Measurements from ENCODE around the gene LRMDA.

The LRMDA gene

DNA sequence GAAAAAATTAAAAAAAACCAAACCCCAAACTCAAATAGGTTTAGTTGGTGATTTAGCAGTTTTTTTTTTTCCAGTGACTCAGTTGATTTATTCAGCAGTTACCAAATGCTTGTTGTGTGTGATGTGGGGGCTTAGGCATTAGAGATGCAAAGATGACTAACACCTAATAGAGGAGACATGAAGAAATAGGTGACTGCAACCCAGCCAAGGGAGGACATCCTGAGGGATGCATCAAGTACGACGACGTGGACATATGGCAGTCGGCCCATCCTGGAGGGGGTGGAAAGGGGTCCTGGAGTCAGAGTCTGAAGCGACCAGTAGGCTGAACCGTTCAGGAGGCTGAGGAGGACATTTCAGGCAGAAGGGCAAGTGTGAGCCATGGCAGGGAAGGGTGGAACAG is 35.5 kb downstream of the LRMDA start:
- peaks cover 7% of the 10 kb centered on the region; the same call in 1 of the 2 replicates for H3K27me3 ChIP-seq (ENCODE audit: control insufficient read depth, insufficient read depth, low read length)
- peaks cover 15% of the 10 kb centered on the region for H3K4me1 ChIP-seq (ENCODE audit: control insufficient read depth, insufficient read depth, low read length)
- no peak overlapping the region for H3K27ac ChIP-seq (ENCODE audit: low read depth, low read length)
- no peak overlapping the region for H3K4me3 ChIP-seq (ENCODE audit: low read depth, low read length)
- no peaks in the 10 kb centered on the region for H3K36me3 ChIP-seq (ENCODE audit: control insufficient read depth, insufficient read depth, low read length)
- no peaks in the 10 kb centered on the region for H3K9me3 ChIP-seq (ENCODE audit: control insufficient read depth, insufficient read depth, low read depth, low read length)
- H3K9ac ChIP-seq (ENCODE audit: low read length): no peak overlapping the region

DNA sequence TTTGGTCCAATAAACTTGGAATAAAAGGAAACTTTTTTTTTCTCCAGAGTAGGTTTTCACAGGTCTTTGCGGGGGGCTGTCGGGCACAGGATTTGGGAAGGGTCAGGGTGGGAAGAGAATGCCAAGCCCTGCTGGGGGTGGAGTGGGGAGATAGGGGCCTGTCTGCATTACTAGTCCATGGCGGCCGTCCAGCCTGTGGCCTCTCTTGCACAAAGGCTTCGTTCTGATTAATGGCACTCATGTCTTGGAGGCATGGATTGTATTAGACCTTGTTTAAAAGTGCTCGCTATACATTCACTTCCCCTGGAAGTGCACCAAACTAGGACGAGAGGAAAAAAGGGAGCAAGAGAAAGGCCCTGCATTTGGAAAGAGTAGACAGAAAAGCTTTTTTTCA is 37.2 kb downstream of the LRMDA start:
- Histone ChIP-seq H3K27ac (ENCODE audit: low read depth, low read length) (no peak overlapping the region), H3K4me3 (ENCODE audit: low read depth, low read length) (no peak overlapping the region), H3K9me3 (ENCODE audit: control insufficient read depth, insufficient read depth, low read depth, low read length) (no peaks in the 10 kb centered on the region), H3K27me3 (ENCODE audit: control insufficient read depth, insufficient read depth, low read length) (peaks cover 16% of the 10 kb centered on the region), H3K4me1 (ENCODE audit: control insufficient read depth, insufficient read depth, low read length) (peaks cover 7% of the 10 kb centered on the region; the same call in 1 of the 2 replicates), H3K9ac (ENCODE audit: low read length) (no peak overlapping the region), H3K36me3 (ENCODE audit: control insufficient read depth, insufficient read depth, low read length) (no peaks in the 10 kb centered on the region)

DNA sequence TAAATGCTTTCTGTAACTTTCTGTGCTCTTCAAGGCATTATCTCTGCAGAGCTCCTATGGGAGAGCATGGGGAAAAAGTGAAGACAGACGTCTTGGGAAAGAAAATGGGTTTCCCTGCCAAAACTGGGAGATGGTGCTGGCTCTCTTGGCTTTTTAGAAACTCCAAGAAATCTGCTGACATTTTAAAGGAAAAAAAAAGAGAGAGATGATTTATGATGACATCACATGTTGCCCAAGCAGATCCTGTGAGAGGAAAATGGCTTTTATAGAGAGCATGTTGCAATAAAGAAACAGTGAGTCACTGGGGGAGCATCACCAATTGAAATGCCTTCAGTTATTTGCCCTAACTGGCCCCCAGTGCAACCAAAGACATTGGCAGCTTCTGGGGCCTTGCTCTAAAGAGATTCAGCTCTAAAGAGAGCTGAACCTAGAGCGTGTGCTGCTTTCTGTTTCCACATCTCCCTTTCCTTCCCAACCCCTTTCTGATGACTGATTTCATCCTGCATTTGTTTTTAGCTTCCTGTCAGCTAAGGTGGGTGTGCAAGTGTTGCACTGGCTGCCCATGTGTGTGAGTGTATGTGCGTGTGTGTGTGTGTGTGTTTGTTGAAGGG is 37.7 kb downstream of the LRMDA start:
- Histone ChIP-seq H3K4me3 (ENCODE audit: low read depth, low read length) (no peak overlapping the region), H3K36me3 (ENCODE audit: control insufficient read depth, insufficient read depth, low read length) (no peaks in the 10 kb centered on the region), H3K27me3 (ENCODE audit: control insufficient read depth, insufficient read depth, low read length) (peaks cover 19% of the 10 kb centered on the region), H3K27ac (ENCODE audit: low read depth, low read length) (no peak overlapping the region), H3K9me3 (ENCODE audit: control insufficient read depth, insufficient read depth, low read depth, low read length) (peaks cover 4% of the 10 kb centered on the region), H3K4me1 (ENCODE audit: control insufficient read depth, insufficient read depth, low read length) (peaks cover 7% of the 10 kb centered on the region; the same call in 1 of the 2 replicates), H3K9ac (ENCODE audit: low read length) (no peak overlapping the region)

DNA sequence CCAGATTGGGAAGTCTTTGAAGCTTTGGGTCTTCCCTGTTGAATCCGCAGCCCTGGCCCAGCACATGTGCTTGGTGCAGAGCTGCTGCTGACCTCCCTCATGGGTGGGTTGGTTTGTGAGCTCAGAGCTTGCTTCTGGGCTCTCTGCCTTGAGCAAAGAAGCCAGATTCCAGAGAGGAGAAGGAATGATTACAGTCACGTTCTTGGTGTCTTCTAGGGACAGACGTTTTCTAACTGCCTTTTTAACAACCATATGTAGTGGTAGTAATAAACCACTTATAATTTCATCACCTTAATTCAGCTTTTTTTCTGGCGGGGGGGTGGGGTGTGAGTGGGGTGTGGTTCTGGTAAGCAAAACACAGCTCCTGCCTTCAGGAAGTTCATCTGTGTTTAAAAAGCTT is 39.5 kb downstream of the LRMDA start:
- peaks cover 11% of the 10 kb centered on the region for H3K4me1 ChIP-seq (ENCODE audit: control insufficient read depth, insufficient read depth, low read length)
- no peak overlapping the region for H3K4me3 ChIP-seq (ENCODE audit: low read depth, low read length)
- H3K36me3 ChIP-seq (ENCODE audit: control insufficient read depth, insufficient read depth, low read length): no peaks in the 10 kb centered on the region
- H3K9me3 ChIP-seq (ENCODE audit: control insufficient read depth, insufficient read depth, low read depth, low read length): peaks cover 7% of the 10 kb centered on the region
- peaks cover 27% of the 10 kb centered on the region for H3K27me3 ChIP-seq (ENCODE audit: control insufficient read depth, insufficient read depth, low read length)
- H3K9ac ChIP-seq (ENCODE audit: low read length): no peak overlapping the region
- H3K27ac ChIP-seq (ENCODE audit: low read depth, low read length): no peak overlapping the region

- no peak overlapping the region for H3K4me3 ChIP-seq (ENCODE audit: low read depth, low read length)
- no peaks in the 10 kb centered on the region for H3K36me3 ChIP-seq (ENCODE audit: control insufficient read depth, insufficient read depth, low read length)
- peaks cover 7% of the 10 kb centered on the region for H3K9me3 ChIP-seq (ENCODE audit: control insufficient read depth, insufficient read depth, low read depth, low read length)
- H3K27ac ChIP-seq (ENCODE audit: low read depth, low read length): no peak overlapping the region
- peaks cover 18% of the 10 kb centered on the region for H3K4me1 ChIP-seq (ENCODE audit: control insufficient read depth, insufficient read depth, low read length)
- H3K27me3 ChIP-seq (ENCODE audit: control insufficient read depth, insufficient read depth, low read length): peaks cover 32% of the 10 kb centered on the region
- H3K9ac ChIP-seq (ENCODE audit: low read length): no peak overlapping the region
Observed at GRCh38 chr10:75472685-75473084, 41.3 kb downstream of the LRMDA start.

DNA sequence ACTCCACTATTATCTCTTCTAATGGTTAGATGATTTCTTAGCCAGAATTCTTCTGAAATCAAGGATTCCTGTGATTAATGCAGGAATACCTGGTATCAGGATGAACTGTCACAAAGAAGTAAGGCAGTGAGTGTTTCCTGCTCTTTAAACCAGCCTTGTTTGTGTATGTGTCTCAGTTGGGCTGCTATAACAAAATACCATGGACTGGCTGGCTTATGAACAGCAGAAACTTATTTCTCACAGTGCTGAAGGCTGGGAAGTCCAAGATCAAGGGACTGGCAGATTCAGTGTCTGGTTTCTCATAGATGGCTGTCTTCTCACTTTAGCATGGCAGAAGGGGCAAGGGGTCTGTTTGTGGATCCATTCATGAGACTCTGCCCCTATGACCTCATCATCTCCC is 42.7 kb downstream of the LRMDA start:
- H3K27ac ChIP-seq (ENCODE audit: low read depth, low read length): no peak overlapping the region
- H3K27me3 ChIP-seq (ENCODE audit: control insufficient read depth, insufficient read depth, low read length): peaks cover 32% of the 10 kb centered on the region
- peaks cover 7% of the 10 kb centered on the region for H3K9me3 ChIP-seq (ENCODE audit: control insufficient read depth, insufficient read depth, low read depth, low read length)
- H3K4me1 ChIP-seq (ENCODE audit: control insufficient read depth, insufficient read depth, low read length): peaks cover 18% of the 10 kb centered on the region
- no peak overlapping the region for H3K4me3 ChIP-seq (ENCODE audit: low read depth, low read length)
- no peaks in the 10 kb centered on the region for H3K36me3 ChIP-seq (ENCODE audit: control insufficient read depth, insufficient read depth, low read length)
- no peak overlapping the region for H3K9ac ChIP-seq (ENCODE audit: low read length)

DNA sequence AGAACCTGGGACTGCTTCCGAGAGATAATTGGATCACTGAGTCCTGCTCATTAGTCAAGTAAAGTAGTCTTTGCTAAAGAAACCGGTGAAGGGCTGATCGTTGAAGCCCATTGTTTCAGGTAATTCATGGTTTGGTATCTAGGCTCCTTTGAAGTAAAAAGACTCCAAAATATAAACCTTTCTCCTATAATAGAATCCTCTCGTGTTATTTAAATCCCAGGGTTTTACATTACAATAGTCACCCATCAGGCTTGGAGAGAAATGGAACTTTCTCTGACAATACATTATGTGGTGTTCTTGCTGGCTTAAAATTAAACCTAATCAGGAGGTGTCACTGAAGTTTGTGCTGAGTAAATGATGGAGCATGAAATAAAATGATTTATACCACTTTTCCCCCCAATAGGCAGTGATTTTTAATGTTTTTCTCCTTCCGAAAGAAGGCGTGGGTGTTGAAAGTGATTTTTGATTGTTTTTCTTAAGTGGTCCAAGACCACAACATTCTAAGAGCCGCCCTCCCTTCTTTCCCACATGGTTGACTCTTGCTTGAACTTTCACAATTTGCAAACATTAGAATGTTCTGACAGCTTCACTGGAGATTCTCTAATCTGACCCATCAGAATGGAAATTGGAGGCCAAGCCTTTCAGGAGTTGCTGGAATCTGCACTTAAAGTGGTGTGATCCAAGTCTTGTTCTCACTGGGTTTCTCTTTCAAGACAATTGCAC is 44.2 kb downstream of the LRMDA start:
- Histone ChIP-seq H3K27me3 (ENCODE audit: control insufficient read depth, insufficient read depth, low read length) (peaks cover 28% of the 10 kb centered on the region), H3K4me1 (ENCODE audit: control insufficient read depth, insufficient read depth, low read length) (peaks cover 18% of the 10 kb centered on the region), H3K4me3 (ENCODE audit: low read depth, low read length) (no peak overlapping the region), H3K9ac (ENCODE audit: low read length) (no peak overlapping the region), H3K9me3 (ENCODE audit: control insufficient read depth, insufficient read depth, low read depth, low read length) (peaks cover 7% of the 10 kb centered on the region), H3K27ac (ENCODE audit: low read depth, low read length) (no peak overlapping the region), H3K36me3 (ENCODE audit: control insufficient read depth, insufficient read depth, low read length) (no peaks in the 10 kb centered on the region)

DNA sequence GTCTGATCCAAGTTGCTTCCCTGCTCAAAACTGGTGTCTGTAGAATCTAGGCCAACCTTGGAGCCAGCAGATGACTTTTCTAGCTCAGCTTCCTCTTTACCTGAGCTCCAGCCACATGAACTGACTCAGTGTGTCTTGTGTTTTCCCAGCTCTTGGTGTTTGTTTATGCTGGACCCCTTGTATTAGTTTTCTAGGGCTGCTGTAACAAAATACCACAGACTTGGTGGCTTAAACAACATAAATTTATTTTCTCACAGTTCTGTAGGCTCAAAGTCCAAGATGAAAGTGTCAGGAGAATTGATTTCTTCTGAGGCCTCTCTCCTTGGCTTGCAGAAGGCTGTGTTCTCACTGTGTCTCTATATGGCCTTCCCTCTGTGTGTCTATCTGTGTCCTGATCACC is 45.1 kb downstream of the LRMDA start:
- peaks cover 30% of the 10 kb centered on the region for H3K27me3 ChIP-seq (ENCODE audit: control insufficient read depth, insufficient read depth, low read length)
- no peak overlapping the region for H3K4me3 ChIP-seq (ENCODE audit: low read depth, low read length)
- peaks cover 18% of the 10 kb centered on the region for H3K4me1 ChIP-seq (ENCODE audit: control insufficient read depth, insufficient read depth, low read length)

DNA sequence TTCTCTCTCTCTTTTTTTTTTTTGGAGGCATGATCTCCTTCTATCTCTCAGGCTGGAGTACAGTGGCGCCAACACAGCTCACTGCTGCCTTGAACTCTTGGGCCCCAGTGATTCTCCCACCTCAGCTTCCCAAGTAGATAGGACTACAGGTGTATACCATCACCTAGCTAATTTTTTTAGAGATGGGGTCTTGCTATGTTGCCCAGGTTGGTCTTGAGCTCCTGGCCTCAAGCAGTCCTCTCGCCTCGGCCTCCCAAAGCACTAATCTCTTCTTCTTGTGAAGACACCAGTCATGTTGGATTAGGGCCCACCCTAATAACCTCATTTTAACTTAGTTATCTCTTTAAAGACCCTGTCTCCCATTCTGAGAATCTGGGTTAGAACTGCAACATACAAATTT is 45.6 kb downstream of the LRMDA start:
- Histone ChIP-seq H3K9ac (ENCODE audit: low read length) (no peak overlapping the region), H3K9me3 (ENCODE audit: control insufficient read depth, insufficient read depth, low read depth, low read length) (peaks cover 7% of the 10 kb centered on the region), H3K27me3 (ENCODE audit: control insufficient read depth, insufficient read depth, low read length) (peaks cover 34% of the 10 kb centered on the region), H3K27ac (ENCODE audit: low read depth, low read length) (no peak overlapping the region), H3K36me3 (ENCODE audit: control insufficient read depth, insufficient read depth, low read length) (no peaks in the 10 kb centered on the region), H3K4me1 (ENCODE audit: control insufficient read depth, insufficient read depth, low read length) (peaks cover 18% of the 10 kb centered on the region), H3K4me3 (ENCODE audit: low read depth, low read length) (no peak overlapping the region)

More for the DNA sequence above, 45.1 kb downstream of the LRMDA start:
- H3K9ac ChIP-seq (ENCODE audit: low read length): no peak overlapping the region
- no peaks in the 10 kb centered on the region for H3K36me3 ChIP-seq (ENCODE audit: control insufficient read depth, insufficient read depth, low read length)
- H3K27ac ChIP-seq (ENCODE audit: low read depth, low read length): no peak overlapping the region
- H3K9me3 ChIP-seq (ENCODE audit: control insufficient read depth, insufficient read depth, low read depth, low read length): peaks cover 7% of the 10 kb centered on the region

DNA sequence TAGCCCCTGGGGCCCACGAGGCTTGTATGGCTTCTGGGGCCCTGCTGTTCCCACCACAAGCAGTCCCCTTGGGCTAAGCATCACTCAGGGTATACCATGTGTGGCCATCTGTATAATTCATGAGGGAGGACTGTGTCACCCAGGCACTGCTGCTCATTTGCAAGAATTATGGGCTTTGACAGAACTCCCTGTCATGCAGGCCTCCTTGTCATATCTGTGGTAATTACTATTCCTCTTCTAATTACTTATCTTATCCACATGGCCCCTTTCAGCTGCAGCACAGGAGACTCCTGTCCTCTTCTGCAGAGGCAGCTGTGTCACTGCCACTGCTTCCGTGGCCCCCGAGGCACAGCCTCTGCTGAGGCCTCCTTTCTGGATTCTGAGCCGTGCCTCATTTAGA is 46.3 kb downstream of the LRMDA start:
- Histone ChIP-seq H3K36me3 (ENCODE audit: control insufficient read depth, insufficient read depth, low read length) (no peaks in the 10 kb centered on the region), H3K9ac (ENCODE audit: low read length) (no peak overlapping the region), H3K4me1 (ENCODE audit: control insufficient read depth, insufficient read depth, low read length) (peaks cover 18% of the 10 kb centered on the region), H3K27me3 (ENCODE audit: control insufficient read depth, insufficient read depth, low read length) (peaks cover 36% of the 10 kb centered on the region), H3K9me3 (ENCODE audit: control insufficient read depth, insufficient read depth, low read depth, low read length) (peaks cover 7% of the 10 kb centered on the region), H3K4me3 (ENCODE audit: low read depth, low read length) (no peak overlapping the region), H3K27ac (ENCODE audit: low read depth, low read length) (no peak overlapping the region)

- Histone ChIP-seq H3K9me3 (ENCODE audit: control insufficient read depth, insufficient read depth, low read depth, low read length) (no peaks in the 10 kb centered on the region), H3K4me1 (ENCODE audit: control insufficient read depth, insufficient read depth, low read length) (peaks cover 11% of the 10 kb centered on the region), H3K27me3 (ENCODE audit: control insufficient read depth, insufficient read depth, low read length) (peaks cover 16% of the 10 kb centered on the region), H3K27ac (ENCODE audit: low read depth, low read length) (no peak overlapping the region), H3K36me3 (ENCODE audit: control insufficient read depth, insufficient read depth, low read length) (no peaks in the 10 kb centered on the region), H3K4me3 (ENCODE audit: low read depth, low read length) (no peak overlapping the region), H3K9ac (ENCODE audit: low read length) (no peak overlapping the region)
Observed at GRCh38 chr10:75480374-75480773, 49.0 kb downstream of the LRMDA start.

All from HUES6 (cell line).